NCI-H1436 treated with DMSO at 0.1 percent for 48 hours (cell line): ENCODE measurements around the gene NUBP2.

Source experiments
- DNase-seq: peaks from one replicate; lab custom pipeline; 2025; lab: John Stamatoyannopoulos, UW

NUBP2 gene

DNA sequence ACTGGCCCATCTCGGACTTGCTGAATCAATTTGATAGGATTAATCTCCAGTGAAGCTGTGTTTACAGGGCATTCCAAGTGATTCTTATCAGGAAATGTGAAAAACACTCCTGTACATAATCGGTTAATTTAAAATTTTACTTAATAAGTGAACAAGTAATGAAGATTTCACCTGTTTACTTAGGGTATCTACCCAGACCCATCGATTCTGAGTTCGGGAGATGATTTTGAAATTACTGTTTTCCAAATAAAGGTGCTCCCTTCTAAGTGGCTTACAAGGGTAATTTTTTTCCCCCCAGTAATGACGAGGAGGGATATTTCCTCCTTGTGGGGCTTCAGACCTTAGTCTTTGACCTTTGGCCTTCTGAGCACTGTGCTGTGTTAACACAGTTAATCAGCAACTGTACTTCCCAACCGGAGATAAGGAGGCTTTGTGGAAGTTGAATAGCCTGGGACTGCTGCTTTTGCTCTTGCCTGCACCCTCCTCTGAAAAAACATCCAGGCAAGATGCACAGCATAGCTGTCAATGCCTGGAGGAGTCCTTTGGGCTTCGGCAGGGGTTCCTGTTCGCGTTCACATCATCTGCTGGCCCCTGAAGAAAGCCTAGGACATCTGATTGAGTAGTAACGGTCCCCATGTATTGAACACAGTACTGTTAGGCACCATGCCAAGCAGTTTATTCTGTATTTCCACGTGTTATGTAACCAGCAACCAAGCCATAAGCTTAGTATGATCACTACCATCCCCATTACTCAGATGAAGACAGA is 46.1 kb downstream of the NUBP2 start:
- no peak for DNase-seq

DNA sequence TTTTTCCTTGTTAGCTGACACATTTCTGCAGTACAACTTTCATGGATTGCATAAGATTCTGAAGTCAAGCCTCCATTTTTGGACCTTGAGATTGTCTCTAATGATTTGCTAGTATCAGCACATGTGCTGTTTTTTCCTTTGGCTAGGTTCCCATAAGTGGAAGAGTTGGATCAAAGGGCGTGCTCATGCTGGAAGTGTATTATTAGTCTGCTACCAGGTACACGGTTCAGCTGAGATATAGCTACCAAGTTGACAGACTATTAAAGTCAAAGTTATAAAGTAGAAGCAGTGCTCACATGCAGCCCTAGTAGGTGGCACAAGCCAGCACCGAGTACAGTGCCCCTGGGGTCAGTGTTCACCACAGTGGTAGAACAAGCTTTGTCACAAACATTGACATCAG is 47.5 kb downstream of the NUBP2 start:
- DNase-seq, result no peak

DNA sequence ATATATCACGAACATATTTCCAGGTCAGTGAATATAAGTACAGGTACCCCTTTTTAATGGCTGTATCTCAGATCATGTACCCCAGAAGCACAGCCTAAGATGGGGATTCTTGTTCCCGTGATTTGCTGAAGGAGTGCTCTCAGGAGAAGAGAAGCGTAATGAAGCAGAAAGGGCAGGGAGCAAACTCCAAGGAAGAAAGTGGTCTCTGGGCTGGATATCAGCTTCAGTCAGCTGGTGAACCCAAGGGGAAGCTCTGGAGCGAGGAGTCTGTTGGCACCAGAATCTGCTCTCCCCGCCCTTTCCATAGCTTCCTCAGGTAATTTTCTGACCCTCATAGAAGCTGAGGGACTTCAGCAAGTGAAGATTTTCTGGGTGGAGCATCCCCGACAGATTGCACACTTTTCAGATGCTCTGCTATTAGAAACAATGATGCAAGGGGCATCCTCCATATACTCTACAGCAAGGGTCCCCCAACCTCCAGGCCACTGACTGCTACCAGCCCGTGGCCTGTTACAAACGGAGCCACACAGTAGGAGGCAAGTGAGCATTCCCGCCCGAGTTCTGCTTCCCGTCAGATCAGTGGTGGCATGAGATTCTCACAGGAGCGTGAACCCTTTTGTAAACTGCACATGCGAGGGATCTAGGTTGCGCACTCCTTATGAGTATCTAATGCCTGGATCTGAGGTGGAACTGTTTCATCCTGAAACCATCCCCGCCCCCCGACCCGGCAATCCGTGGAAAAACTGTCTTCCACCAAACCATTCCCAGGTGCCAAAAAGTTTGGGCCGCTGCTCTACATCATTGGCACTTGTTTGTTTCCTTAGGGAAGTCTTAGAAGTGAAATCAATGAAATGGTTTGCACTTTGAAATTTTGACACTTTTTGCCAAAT is 48.7 kb downstream of the NUBP2 start:
- DNase-seq, result no peak

DNA sequence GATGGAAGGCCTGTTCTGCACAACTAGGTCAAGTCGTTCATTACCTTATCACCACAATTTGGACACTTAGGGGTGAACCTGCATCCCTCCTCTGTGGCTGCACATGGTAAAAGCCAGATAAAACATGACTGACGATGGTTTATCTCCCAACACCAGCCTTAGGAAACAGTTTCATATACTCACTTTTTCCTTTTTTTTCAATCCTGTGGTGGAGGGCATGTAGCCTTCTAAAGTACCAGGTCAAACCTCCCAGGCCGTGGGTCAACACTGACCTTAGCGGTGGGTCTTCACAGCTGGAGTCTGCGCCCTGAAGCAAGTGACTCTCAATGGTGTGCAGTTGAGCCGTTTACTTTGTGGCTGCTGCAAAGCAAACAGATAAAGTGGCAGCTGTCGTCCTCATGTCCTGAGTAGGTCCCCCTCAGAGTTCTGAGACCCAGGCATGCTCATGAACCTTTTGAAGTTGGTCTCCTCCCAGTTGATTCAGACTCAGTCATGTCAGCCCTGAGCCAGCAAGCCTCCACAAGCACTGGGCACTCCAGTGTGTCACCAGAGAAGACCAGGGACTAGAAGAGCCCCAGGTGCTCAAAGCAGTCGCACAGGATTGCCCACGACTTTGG is 50.2 kb downstream of the NUBP2 start:
- no peak for DNase-seq

DNA sequence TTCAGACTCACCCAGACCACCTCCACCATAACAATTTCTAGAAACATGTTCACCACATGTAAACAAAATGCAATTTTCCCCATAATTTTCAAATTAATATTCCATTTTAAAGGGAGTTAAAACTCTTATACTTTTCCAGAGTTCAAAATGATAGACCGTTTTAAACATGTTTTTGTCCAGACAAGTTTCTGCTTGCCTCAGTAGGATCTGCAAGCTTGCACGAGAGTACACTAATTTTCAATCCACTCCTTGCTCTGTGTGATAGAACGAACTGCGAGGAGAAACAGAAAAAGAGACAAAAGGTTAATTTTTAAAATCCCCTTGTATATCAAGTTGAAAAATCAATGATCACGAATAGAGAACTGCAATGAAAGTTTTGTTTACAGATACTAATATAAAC is 51.3 kb downstream of the NUBP2 start:
- DNase-seq, result no peak
